Coronary artery (tissue), 2 donors: Measurements from ENCODE around the gene BRD9.

ENCODE experiments used
- DNase-seq: peaks from one replicate; pipeline ENCODE4 v3.0.0-alpha.2; 2017; ENCODE audit warnings: low spot score
- H3K27ac ChIP-seq, 2 donors: fragments of 200-600 bp; sonication (generic); one replicate each; pipeline ENCODE4 v1.5.1; 2016 to 2019
- H3K4me3 ChIP-seq: fragments of 200-600 bp; sonication (generic); 2 replicates; pipeline ENCODE4 v1.5.1; 2016; ENCODE audit warnings: mild to moderate bottlenecking, moderate library complexity
- TF ChIP-seq, protein P1 (sequence below): fragments of 200-600 bp; sonication (generic); IDR thresholded peaks from one replicate; pipeline ENCODE4 v1.5.1; 2019; ENCODE audit warnings: antibody characterized with exemption

The BRD9 gene

DNA sequence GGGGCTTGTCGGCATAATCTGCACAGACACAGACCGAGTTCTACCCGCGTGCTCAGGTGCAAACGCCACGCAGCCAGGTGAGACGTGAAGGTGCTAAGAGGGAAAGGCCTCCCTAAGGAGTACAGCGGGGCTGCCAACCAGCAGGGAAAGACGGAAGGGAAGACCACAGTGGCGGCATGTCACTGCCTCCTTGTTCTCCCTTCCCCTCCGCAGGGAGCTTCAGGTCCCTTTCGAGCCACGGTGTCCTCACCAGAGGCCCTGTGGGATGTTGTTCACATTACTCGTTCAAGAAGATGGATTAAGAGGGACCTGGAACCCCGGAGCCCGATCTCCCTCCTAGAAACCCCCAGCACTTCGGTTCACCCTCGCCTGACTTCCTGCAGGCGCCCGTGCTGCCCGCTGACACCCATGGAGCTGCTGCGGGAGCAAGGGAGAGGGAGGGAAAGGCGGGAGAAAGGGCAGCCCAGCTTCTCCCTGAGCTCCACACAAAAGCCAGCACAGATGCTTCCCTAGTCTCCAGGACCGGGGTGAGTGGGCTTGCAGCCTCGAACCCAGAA lies 686 bp downstream of the BRD9 start:
- no peak for DNase-seq
- TF ChIP-seq, protein P1, sequence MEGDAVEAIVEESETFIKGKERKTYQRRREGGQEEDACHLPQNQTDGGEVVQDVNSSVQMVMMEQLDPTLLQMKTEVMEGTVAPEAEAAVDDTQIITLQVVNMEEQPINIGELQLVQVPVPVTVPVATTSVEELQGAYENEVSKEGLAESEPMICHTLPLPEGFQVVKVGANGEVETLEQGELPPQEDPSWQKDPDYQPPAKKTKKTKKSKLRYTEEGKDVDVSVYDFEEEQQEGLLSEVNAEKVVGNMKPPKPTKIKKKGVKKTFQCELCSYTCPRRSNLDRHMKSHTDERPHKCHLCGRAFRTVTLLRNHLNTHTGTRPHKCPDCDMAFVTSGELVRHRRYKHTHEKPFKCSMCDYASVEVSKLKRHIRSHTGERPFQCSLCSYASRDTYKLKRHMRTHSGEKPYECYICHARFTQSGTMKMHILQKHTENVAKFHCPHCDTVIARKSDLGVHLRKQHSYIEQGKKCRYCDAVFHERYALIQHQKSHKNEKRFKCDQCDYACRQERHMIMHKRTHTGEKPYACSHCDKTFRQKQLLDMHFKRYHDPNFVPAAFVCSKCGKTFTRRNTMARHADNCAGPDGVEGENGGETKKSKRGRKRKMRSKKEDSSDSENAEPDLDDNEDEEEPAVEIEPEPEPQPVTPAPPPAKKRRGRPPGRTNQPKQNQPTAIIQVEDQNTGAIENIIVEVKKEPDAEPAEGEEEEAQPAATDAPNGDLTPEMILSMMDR = no peak

DNA sequence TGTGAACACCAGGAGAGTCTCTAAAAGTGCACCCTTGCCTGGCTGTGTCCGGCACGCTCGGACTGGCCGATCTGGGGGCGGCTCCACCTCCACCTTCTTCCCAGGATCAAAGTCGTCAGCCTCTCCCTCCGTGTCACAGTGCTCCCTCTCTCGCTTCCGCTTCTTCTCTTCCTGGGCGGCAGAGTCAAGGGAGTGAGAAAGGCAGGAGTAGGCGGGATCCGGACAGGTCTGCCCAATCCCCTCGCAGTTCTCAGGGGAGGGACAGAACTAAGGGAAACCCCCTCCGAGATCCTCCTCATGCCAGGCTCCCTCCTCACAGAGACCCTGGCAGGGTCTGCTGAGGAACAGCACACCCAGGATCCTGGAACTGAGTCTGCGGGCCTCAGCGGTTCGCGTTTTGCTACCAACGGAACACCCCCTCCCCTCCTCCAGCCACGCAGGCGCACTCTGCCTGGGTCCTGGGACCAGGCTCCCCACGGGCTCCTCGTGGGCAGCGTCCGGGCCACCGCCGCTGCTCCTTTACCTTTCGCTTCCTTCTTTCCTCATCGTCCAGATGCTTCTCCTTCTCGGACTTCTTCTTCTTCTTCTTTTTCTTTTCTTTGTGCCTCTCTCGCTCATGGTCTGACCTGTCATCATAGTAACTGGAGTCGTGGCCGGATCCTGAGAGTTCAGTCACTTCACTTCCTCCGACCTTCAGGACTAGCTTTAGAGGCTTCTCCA lies 1.3 kb downstream of the BRD9 start:
- TF ChIP-seq, protein P1 = no peak
- no peak for DNase-seq
- H3K27ac ChIP-seq = no peak overlapping the region
- peak overlapping the region; percentile 87 for H3K4me3 ChIP-seq

More for the DNA sequence above, 686 bp downstream of the BRD9 start:
- peak overlapping the region; percentile 72 to 87 for H3K27ac ChIP-seq
- peak overlapping the region; percentile 87 for H3K4me3 ChIP-seq

DNA sequence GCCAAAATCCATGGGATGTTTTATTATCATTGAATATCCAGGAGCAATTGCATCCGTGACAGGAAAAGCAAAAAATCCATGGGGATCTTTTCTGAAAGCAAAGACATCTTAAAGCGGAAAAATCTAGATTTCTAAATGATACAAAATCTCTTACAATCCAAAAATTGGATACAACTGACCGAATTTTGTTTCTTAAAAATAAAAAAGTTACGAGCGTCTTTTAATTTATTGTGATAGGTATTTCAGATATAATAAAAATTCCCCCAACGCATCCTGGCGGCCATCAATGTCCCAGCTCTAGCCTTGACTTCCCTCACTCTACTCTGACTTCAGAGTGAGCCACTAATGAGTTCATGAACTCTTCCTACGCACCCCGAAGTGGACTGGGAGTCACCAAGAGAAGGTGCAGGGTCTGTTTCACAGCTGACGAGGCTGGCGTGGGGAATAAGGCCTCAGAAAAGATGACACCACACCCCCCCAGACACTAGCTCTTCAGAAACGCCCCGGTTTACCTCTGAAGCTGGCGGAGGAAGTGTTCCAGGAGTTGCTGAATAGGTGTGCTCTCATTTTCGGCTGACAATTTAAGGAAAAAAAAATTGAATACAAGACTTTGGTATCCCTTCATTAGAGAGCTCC lies 3.4 kb downstream of the BRD9 start:
- TF ChIP-seq, protein P1 = no peak
- DNase-seq = no peak
- Histone ChIP-seq H3K27ac (no peak overlapping the region), H3K4me3 (no peak overlapping the region)

DNA sequence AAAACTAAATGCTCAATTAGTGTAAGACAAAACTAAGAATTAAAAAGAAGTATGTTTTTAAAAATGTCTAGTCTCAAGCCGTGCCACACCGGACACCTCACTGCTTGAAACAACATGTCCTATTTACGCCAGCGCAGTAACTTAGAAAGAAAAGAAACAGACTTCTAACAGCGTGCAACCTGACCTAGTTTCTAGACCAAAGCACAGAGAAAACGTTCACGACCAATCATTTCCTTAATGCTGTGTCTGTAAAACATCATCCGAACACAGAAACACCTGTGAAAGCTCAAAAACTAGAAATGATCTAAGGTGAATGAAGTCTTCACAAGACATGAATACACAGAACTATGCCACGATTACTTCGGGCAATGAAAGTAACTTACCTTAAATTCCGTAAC lies 4.0 kb downstream of the BRD9 start:
- TF ChIP-seq, protein P1 = no peak
- no peak overlapping the region for H3K27ac ChIP-seq
- no peak for DNase-seq
- H3K4me3 ChIP-seq = no peak overlapping the region

DNA sequence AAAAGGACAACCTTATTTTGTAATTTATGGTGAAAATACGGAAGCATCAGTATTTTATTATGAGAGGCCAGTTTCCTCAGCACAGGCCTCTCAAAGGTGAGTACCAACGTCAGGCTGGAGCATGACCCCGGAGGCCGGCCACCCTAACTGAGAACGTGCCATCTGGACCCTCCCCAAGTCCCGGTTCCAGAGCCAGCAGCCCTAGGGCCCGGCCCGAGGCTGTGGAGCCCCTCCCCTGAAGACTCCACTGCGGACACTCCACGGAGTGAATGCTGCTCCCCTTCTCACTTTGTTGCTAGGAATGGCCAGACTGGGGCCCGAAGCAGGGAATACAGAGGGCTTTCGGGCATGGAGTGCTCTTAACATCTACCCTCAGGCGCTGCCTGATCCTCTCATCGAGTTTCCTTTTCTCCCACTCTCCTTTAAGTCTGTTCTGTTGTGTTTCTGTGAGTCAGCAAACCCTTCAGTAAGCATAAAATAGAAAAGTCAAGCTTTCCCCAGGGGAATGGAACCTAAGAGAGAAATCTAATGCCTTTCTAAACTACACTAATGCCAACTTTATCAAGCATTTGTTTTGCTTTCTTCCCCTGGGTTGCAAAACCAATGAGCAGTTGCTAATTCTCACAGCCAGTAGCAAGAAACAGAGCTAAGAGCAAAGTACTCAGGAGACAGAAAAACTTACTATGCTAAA lies 4.5 kb downstream of the BRD9 start:
- H3K4me3 ChIP-seq = no peak overlapping the region
- TF ChIP-seq, protein P1 = no peak
- H3K27ac ChIP-seq = no peak overlapping the region
- no peak for DNase-seq

DNA sequence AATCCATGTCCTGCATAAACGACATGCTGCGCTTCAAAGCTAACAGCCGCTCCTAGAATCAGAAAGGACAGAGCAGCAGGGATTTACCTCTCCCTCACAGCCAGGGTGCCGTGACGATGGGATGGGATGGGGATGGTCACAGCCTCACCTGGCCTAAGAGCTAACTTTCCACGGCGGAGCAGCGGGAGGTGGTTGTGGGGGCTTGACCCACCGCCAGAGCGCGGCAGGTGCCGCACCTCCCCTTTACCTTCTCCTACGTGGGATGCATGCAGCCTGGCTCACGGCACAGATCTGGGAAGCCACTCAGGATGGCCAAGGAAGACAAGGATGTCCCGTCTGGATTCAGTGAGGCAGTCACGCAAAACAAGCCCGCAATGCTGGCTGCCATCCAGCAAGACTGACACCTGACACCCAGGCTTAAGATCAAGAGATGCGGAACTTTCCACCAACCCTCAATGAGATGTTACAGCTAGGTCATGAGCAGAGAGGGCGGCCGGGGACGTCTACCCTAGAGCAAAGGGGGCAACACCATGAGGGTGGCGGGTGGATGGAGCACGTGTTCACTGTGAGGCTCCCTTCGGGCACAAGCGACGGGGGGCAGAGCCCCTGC lies 5.8 kb downstream of the BRD9 start:
- TF ChIP-seq, protein P1 = no peak
- Histone ChIP-seq H3K4me3 (no peak overlapping the region), H3K27ac (no peak overlapping the region)
- DNase-seq = no peak
